Left colon (tissue), 2 donors: ENCODE measurements around the gene PRDM16. TPM values are rescaled to one million over a fixed set of nuclear protein-coding genes. Genes with fewer than 3 reads are reported as not detected.

Experiments used
- ATAC-seq: fragments of 200-7000 bp; cut with Tn5 transposase; one replicate; pipeline ENCODE4 v1.9.1; 2020; ENCODE audit warnings: mild to moderate bottlenecking, moderate library complexity
- DNase-seq, 2 donors: peaks; one replicate each; pipeline ENCODE4 v3.0.0-alpha.2; 2020
- intact Hi-C, 2 donors: fragments of 100-400 bp; cut with DNase I in 1 of 2; cut with micrococcal nuclease in 1 of 2; formaldehyde crosslinking; loops; one replicate each; pipeline versions ENCODE4 v1.11.2 to v1.14.0; 2022; cut with DNase I, micrococcal nuclease
- total RNA-seq, 2 donors: library from RNA; stranded (reverse); fragmentation: NEBNext Ultra II Directional; extraction: Animal tissue kit (Norgen Biotek cat#: 25700); gene quantifications; one replicate each; pipeline ENCODE4 v1.2.1, GENCODE V29; 2021
- donor health status: DM: no; HTN: no; CAD: no.
- donor health status: DM: yes; HTN: yes; CAD: no.

PRDM16 gene
- total RNA-seq, 2 donors from 2014 or later = 1.1 to 1.2 TPM

DNA sequence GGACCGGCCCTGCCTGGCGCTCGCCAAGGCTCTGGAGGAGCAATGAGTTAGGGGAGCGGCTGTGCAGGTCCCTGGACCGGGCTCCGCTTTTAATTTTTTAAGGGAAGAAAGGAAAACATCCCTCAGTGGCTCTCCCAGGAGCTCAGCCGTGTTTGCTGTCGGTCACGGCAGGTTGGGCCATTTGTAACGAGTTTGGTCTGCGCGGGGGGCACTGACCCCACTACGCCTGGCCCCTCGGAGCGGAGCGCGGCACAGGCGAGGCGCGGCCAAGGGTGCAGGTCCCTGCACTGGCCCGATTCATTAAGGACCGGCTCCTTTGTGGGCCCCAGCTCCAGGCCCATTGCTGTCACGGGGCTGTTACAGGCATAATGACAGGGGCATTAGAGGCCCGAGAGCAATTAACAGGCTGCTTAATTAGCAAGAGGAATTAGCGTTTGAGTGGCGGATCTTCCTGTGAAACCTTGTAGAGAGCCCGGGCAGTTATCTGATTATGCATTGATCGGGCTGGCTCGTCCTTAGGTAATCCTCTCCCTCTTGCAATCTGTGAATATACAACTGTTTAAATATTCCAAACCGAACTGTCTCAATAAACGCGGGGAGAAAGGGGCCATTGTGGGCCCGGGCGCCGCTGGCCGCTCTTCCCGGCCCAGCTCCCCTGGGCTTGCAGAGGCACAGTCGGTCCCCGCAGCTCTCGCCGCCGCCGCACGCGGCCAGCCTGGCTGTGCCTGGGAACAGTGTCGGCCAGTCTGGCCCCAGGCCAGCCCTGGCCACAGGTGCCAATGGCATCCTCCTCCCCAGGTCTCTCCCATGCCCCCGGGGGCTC lies 56.8 kb downstream of the PRDM16 start:
- intact Hi-C loops = no loop called here
- ATAC-seq (no peak), DNase-seq (no peak)

DNA sequence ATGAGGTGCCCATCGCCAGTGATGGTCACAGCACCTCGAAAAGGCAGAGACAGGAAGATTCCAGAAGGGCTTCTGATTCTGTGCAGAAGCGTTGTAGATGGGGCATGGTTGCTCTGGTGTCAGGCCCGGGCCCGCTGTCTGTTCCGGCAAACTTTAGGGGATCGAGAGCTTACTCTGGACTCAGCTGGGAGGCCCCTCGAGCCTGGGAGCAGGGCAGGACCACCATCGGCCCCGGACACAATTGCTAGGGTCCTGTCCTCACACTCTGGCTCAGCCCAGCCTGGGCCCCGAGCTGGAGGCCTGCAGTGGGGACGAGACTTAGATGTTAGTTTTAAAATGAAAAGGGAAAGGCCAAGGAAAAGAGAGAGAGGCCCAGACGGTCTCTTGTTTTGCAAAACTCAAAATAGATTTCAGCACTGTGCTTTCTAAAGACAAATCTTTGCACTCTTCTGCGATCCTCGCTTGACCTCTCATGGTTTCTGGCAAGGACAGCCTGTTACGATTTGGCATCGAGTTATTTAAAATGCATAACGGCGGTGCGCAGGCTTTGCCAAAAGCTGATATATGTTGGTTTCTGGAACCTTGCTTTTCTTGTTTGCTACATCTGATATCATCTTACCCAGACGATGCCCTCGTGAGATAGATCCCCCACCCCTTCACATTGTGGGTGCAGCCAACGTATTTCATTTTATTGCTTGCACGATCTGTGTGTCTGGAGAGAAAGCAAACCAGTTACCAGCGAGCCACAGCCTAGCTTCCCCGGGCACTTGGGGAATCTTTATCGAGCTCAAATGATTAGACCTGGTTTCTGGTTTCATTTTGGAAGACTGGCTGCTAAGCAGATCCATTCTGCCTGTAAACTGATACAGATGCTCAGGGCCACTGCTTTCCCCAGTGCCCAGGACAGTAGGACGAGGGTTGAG lies 58.0 kb downstream of the PRDM16 start:
- ATAC-seq = no peak
- DNase-seq = no peak
- intact Hi-C loops = no loop called here

DNA sequence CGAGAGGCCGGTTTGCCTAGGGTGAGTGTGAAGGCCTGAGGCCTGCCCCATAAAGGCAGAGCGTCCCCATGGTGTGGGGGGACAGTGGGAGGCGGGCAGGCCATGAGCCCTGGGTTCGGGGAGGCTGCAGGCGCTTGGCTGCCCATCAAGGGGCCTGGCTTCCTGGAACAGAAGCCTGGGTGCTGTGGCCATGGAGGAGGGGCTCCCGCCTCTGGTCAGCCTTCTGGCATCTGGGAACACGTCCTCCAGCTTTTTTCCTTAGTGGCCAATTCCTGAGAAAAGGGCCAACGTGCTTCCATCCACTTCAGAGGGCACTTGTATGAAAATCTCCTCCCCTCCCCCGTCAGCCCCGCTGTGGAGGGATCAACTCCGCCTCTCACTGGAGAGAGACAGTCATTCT lies 58.7 kb downstream of the PRDM16 start:
- DNase-seq (no peak), ATAC-seq (no peak)
- intact Hi-C loops = no loop called here

DNA sequence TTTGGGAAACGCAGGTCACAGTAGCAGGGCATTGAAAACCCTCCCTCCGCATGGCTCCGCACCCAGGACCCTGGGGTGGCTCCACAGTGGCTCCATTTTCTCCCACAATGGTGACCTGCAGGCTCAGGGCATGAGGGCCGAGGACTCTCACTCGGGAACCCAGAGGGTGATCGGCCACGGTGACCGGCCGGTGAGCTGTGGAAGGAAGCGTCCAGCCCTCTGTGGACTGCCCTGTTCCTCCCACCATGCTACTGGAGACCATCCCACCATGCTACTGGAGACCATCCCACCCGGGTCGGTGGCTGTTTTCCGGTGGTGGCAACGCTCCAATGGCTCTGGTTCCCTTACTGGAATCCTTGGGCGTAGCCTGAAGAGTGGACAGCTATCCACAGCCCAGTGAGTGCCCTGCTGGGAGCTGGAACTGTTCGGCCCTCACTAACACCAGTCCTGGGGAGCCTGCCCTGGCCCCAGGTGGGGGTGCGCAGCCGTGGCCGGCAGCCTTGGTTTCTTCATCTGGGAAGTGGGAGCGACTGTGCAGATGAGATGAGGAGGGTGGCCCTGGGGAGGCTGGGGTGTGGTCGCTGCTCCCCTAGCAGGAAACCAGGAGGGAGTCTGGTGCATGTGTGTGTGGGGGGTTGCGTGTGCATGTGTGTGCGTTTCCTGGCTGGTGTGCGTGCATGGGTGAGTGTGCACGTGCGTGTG lies 59.6 kb downstream of the PRDM16 start:
- DNase-seq (no peak), ATAC-seq (no peak)
- intact Hi-C loops = no loop called here

DNA sequence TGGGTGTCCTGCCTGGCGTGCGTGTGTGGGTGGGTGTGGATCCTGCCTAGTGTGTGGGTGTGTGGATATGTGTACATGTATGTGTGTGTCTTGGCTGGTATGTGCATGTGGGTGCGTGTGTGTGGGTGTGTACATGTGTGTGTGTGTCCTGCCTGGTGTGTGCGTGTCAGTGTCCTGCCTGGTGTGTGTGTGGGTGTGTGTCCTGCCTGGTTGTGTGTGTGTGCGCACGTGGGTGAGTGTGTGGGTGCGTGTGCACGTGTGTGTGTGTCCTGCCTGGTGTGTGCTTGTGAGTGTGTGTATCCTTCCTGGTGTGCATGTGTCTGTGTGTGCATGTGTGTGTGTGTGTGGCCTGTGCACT lies 60.1 kb downstream of the PRDM16 start:
- intact Hi-C loops = no loop called here
- DNase-seq = no peak
- ATAC-seq = no peak

DNA sequence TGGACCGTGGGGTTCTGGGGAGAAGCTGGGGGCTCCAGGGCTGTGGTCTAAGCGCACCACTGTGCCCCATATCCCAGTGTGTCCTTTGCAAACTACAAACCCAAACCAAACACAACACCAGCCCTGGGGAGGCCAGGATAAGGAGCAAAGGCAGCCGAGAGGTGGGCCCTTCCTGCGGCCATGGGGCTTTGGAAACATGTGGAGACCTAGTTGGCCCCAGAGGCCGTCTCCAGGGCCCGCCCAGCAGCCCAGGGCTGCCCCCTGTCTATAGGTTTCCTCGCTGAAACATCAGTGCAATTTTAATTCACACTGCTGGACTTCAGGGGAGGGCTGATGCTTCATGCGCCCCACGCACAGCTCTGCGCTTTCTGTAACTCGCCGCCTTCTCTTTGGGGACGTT lies 61.3 kb downstream of the PRDM16 start:
- no peak for DNase-seq
- no peak for ATAC-seq
- intact Hi-C loops = loop anchor here in 1 of 2 donors (10.0 kb wide), 1 partner anchor 55 kb away; no protein-coding TSS in a partner anchor

DNA sequence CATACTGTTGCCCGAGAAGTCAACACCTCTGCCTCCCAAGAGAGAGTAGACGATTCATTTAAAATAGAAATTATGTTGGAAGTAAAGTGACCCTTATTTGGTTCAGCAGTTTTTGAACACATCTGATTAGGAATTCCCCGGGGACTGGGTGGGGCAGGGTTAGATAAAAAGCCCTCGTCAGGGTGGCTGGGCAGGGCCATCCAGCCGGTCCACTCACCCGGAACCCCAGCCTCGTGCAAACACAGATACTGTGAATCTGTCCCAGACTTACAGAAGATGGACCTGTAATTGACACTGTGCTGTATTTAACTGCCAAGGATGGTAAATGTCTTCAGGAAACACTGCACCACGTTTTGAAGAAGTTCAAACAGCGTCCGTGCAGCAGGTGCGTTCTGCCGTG lies 63.7 kb downstream of the PRDM16 start:
- intact Hi-C loops = loop anchor here in 1 of 2 donors (10.0 kb wide), 1 partner anchor 58 kb away; no protein-coding TSS in a partner anchor
- ATAC-seq = peak; percentile 56
- no peak for DNase-seq

DNA sequence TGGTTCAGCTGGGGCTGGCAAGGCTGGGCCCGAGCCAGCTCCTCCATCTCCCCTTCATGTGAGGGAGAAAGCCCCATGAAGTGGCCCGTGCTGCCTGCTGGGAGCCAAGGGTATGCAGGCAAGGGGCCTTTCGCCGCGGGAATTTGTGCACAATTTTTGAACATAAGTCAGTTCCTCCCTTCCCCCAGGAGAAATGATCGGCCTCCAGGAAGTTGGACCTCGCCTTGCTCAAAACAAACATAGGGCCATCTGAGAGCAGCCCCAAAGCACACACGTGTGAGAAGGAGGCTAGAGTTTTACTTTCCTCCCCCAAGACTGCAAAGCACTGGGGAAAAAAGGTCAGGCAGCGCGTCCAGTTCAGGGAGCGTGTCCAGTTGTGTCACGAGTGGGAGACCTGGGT lies 64.7 kb downstream of the PRDM16 start:
- ATAC-seq (peak; percentile 88), DNase-seq (peak in 1 of 2 donors; percentile 10)
- intact Hi-C loops = loop anchor here in 1 of 2 donors (10.0 kb wide), 1 partner anchor 59 kb away; no protein-coding TSS in a partner anchor

DNA sequence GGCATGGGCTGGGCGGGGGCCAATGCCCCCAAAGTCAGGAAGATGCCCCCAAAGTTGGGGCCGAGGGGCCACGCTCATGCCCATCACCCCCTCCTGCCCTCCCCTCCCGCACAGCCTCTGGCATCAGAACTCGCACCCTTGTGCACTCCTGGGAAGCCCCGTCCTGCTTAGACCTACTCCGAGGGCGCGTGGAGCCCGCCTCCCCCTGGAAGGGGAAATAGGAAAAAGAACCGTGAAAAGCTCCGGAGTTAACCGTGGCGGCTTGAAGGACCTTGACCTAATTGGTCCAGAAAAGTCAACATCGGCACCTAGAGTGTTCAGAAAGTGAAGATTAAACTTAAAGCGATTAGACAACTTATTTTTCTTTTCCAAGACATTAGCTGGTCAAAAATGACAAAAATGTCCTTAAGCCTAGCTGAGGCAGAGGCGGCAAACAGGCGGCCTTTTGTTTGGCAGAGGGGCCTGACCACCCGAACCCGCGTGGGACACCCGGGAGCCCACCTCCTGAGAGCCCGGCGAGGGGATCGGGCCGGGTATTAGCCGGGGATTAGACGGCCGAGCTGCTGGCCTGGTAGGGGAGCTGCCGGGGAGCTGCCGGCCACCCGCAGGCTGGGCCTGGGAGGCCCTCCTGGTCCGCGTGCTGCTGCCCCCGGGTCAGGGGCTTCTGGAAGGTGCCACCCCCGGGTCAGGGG lies 65.5 kb downstream of the PRDM16 start:
- ATAC-seq = no peak
- DNase-seq = no peak
- intact Hi-C loops = loop anchor here in 1 of 2 donors (10.0 kb wide), 1 partner anchor 60 kb away; no protein-coding TSS in a partner anchor

DNA sequence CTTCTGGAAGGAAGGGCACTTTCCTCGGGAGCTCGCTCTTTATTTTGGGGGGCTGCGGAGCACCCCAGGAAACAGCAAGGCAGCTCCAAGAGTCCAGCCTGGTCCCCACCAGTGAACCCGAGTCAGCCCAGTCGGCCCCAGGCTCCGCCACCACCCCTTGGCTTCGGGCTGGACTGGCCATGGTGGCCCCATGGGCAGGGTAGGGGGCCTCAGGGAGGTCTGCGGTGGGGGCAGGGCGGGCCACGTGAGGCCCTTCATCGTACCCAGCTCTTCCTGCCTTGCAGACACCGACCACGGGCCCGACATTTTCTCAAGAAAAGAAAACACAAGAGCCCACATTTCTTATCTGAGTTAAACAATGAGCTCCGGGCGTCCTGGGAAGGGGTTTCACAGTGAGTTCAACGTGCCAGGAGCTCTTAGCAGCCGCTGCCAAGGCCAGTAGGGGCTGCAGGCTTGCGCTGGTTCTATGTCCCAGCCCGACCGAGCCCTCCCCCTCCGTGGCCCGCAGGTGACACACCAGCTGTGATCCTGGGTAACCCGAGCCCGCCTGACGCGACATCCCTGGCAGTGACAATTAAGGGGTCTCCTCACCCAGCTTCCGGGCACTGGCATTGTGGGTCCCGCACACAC lies 66.2 kb downstream of the PRDM16 start:
- no peak for ATAC-seq
- DNase-seq = no peak
- intact Hi-C loops = loop anchor here in 1 of 2 donors (10.0 kb wide), 1 partner anchor 60 kb away; no protein-coding TSS in a partner anchor

DNA sequence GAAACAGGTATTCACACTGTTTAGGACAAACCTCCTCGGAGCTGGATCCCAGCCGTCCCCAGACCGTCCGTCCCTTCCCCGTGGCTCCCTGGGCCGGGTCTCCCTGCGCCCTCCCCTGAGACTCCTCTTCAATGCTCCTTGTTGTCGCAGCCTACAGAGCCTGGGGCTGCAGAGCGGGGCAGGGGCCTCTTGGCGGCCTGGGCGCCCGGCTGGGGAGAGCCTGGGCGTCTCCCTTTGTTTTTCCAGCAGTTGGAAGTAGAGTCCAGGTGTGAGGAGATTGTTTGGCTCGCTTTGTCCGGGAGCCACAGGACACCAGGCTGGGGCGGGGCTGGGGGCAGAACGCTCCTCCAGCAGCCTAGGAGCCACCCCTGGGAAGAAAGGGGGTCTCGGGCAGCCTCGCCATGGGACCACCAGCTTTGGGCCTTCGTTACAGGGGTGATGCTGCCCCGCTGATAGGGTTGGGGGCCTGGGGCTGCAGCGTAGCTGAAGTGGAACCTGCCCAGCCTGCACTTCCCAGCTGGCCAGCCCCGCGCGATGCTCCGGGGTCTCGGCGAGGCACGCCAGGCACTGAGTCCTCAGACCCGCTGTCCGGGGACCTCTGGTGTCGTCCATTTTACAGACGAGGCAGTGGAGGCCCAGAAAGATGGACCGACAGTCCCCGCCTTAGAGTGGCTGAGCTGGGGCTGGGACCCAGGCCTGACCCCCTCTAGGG lies 66.9 kb downstream of the PRDM16 start:
- no peak for DNase-seq
- ATAC-seq = no peak
- intact Hi-C loops = loop anchor here in 1 of 2 donors (10.0 kb wide), 1 partner anchor 61 kb away; no protein-coding TSS in a partner anchor

DNA sequence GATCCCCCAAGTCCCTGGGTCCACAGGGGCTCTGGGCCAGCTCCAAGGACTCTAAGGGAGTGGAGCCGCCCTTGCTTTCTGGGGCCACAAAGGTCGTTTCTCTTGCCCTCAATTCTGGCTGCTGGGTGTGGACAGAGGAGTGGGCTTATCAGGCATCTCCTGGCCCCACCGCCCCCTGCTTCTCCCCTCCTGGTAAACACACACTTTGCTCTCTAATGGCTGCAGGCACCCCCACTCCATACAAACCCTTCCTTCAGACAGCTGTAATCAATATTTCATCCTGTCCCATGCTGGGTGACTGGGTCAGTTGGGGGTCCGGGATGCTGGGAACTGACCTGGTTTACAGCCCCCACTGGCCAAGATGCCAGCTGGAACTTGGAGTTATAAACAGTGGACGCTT lies 67.5 kb downstream of the PRDM16 start:
- DNase-seq (no peak), ATAC-seq (no peak)
- intact Hi-C loops = loop anchor here in 1 of 2 donors (10.0 kb wide), 1 partner anchor 62 kb away; no protein-coding TSS in a partner anchor

DNA sequence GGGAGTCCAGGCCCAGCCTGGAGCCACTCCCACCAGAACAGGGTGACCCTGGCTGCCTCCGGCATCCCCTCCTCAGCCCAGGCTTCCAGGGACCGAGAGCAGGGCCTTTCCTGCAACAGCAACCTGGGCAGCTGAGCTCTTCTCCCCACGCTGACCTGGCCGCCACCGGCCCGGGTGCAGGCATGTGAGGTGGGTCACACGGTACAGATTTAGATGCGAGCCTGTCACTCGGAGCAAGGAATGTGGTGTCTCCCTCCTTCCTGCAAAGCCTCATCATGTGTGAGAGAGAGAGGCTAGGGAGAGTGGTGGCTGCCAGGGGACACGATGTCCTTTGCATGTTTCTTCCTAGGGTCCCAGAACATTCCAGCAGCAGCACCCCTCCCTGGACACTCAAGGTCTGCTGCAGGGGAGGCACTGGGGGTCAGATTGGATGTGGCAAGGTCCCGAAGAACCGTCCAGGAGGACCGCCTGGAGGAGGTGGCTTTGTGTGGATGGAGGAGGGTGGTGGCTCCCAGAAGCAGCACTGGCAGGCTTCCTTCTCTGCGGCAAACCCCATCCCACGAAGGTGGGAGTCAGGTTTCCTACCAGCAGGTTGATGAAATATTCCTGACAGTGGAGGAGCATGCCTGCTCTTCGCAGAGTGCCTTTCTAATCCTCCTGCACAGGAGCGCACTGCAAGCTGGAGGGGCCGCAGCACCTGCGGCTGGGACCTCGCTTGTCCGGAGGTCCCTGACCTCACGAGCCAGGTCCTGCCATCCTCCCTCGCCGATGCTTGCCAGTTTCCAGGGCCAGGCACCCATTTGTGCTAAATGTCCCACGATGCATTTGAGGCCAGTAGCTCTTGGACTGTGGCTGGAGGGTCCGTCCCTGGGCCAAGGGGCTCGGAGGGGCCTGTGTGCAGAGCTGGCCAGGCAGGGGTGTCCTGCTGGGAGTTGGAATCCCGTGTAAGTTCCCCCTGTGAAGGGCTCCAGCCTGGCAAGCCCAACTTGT lies 68.4 kb downstream of the PRDM16 start:
- intact Hi-C loops = loop anchor here in 1 of 2 donors (10.0 kb wide), 1 partner anchor 63 kb away; no protein-coding TSS in a partner anchor
- DNase-seq = no peak
- no peak for ATAC-seq

DNA sequence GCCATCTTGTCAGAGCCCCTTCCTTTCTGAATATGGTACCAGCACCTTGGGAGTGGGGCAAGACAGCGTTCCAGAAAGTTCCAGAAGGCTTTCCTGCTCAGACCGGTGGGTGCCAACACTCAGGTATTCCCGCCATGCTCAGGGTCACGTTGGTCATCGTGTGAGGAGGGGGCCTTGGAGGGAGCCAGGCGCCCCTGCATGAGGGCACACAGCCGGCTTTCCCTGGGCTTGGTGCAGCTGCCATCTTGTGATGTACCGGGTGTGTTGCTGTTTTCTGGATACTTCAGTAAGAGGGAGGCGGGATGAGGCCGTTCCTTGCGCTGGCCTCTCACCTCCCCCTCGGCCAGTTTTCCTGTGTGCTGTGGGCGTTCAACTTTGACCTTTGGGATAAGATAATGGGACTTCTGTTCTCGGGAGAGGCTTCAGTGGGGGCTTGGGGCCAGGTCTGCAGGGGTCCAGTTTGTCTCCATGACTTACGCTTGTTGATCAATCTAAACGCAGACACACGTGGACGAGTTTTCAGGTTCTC lies 69.7 kb downstream of the PRDM16 start:
- no peak for DNase-seq
- intact Hi-C loops = loop anchor here in 1 of 2 donors (10.0 kb wide), 1 partner anchor 64 kb away; no protein-coding TSS in a partner anchor

DNA sequence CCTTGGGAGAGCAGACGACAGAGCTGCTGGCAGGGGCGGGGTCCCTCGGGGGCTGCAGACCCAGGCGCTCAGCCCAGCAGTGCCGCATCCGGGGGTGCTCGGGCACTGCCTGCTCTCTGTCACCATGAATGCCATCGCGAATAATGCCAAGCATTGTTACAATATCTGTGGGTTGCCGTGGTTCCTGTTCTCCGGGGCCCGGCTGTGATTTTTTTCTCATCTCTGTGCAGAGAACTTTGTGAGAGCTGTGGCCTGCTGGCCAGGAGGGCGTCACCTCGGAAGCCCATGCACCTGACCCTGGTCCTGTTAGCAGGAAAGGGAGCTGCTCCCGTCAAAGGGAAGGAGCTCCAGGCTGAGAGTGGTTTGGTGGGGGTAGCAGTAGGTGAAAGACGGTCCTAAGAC lies 70.4 kb downstream of the PRDM16 start:
- DNase-seq = no peak
- no peak for ATAC-seq
- intact Hi-C loops = loop anchor here in 1 of 2 donors (10.0 kb wide), 1 partner anchor 65 kb away; no protein-coding TSS in a partner anchor

More for the DNA sequence above, 69.7 kb downstream of the PRDM16 start:
- no peak for ATAC-seq
